GM12891 (cell line): Measurements from ENCODE around the gene ETV3.

Source experiments
- POLR2A ChIP-seq: IDR thresholded peaks from 2 replicates; pipeline ENCODE4 v1.6.1; 2011; ENCODE audit warnings: low read depth, low read length, control low read depth
- TAF1 ChIP-seq: IDR thresholded peaks from 2 replicates; pipeline ENCODE4 v1.6.1; 2011; ENCODE audit warnings: low read depth, low read length, control low read depth

- no peak for TF ChIP-seq POLR2A
- no peak for TF ChIP-seq TAF1
These were observed 15.6 kb upstream of the ETV3 start for GRCh38 chr1:157153746-157154145.
